Measurements from ENCODE around the gene PCDHAC2.

Gene PCDHAC2

GRCh38 chr5:140977003-140977402, 10.7 kb downstream of the PCDHAC2 start:
- Histone ChIP-seq H2AFZ (ENCODE audit: low read depth, low read length, severe bottlenecking) (no peak overlapping the region), H3K4me2 (ENCODE audit: low read depth, low read length, poor library complexity, severe bottlenecking) (no peak overlapping the region), H4K20me1 (ENCODE audit: low read depth, low read length) (no peaks in the 10 kb centered on the region), H3K9me2 (replicated peaks; ENCODE audit: insufficient read depth, low read length) (no peaks in the 10 kb centered on the region), H3K79me2 (ENCODE audit: insufficient read depth, low read length) (no peaks in the 10 kb centered on the region), H3K9ac (ENCODE audit: low read length) (no peak overlapping the region), H3K27me3 (ENCODE audit: low read length) (no peaks in the 10 kb centered on the region), H3F3A (ENCODE audit: insufficient read depth) (no peaks in the 10 kb centered on the region), H3K36me3 (ENCODE audit: low read length) (no peaks in the 10 kb centered on the region), H3K4me3 (ENCODE audit: insufficient read depth, low read length, poor library complexity, severe bottlenecking) (no peak overlapping the region), H3K27ac (ENCODE audit: low read depth, low read length) (no peak overlapping the region), H3K9me3 (ENCODE audit: insufficient read depth, low read length) (no peaks in the 10 kb centered on the region)
- TF ChIP-seq CTCF (IDR thresholded peaks at IDR 0.05; ENCODE audit: insufficient read depth, low read length, poor library complexity, severe bottlenecking) (no peak), EZH2phosphoT487 (conservative IDR thresholded peaks at IDR 0.05; ENCODE audit: low read length) (no peak)

GRCh38 chr5:140978260-140978659, 12.0 kb downstream of the PCDHAC2 start:
- Histone ChIP-seq H4K20me1 (ENCODE audit: low read depth, low read length) (no peaks in the 10 kb centered on the region), H2AFZ (ENCODE audit: low read depth, low read length, severe bottlenecking) (no peak overlapping the region), H3K79me2 (ENCODE audit: insufficient read depth, low read length) (no peaks in the 10 kb centered on the region), H3F3A (ENCODE audit: insufficient read depth) (no peaks in the 10 kb centered on the region), H3K27me3 (ENCODE audit: low read length) (no peaks in the 10 kb centered on the region), H3K4me2 (ENCODE audit: low read depth, low read length, poor library complexity, severe bottlenecking) (no peak overlapping the region), H3K9me2 (replicated peaks; ENCODE audit: insufficient read depth, low read length) (no peaks in the 10 kb centered on the region), H3K9ac (ENCODE audit: low read length) (no peak overlapping the region), H3K36me3 (ENCODE audit: low read length) (no peaks in the 10 kb centered on the region), H3K4me3 (ENCODE audit: insufficient read depth, low read length, poor library complexity, severe bottlenecking) (no peak overlapping the region), H3K9me3 (ENCODE audit: insufficient read depth, low read length) (no peaks in the 10 kb centered on the region), H3K27ac (ENCODE audit: low read depth, low read length) (no peak overlapping the region)
- TF ChIP-seq EZH2phosphoT487 (conservative IDR thresholded peaks at IDR 0.05; ENCODE audit: low read length) (no peak), CTCF (IDR thresholded peaks at IDR 0.05; ENCODE audit: insufficient read depth, low read length, poor library complexity, severe bottlenecking) (no peak)

GRCh38 chr5:140978983-140979382, 12.7 kb downstream of the PCDHAC2 start:
- Histone ChIP-seq H3K9me3 (ENCODE audit: insufficient read depth, low read length) (no peaks in the 10 kb centered on the region), H3K27ac (ENCODE audit: low read depth, low read length) (no peak overlapping the region), H3K4me2 (ENCODE audit: low read depth, low read length, poor library complexity, severe bottlenecking) (no peak overlapping the region), H3K9ac (ENCODE audit: low read length) (no peak overlapping the region), H3K79me2 (ENCODE audit: insufficient read depth, low read length) (no peaks in the 10 kb centered on the region), H3K27me3 (ENCODE audit: low read length) (no peaks in the 10 kb centered on the region), H3K9me2 (replicated peaks; ENCODE audit: insufficient read depth, low read length) (no peaks in the 10 kb centered on the region), H4K20me1 (ENCODE audit: low read depth, low read length) (no peaks in the 10 kb centered on the region), H3K36me3 (ENCODE audit: low read length) (no peaks in the 10 kb centered on the region), H3K4me3 (ENCODE audit: insufficient read depth, low read length, poor library complexity, severe bottlenecking) (no peak overlapping the region), H2AFZ (ENCODE audit: low read depth, low read length, severe bottlenecking) (no peak overlapping the region), H3F3A (ENCODE audit: insufficient read depth) (no peaks in the 10 kb centered on the region)
- no peak for TF ChIP-seq CTCF (IDR thresholded peaks at IDR 0.05; ENCODE audit: insufficient read depth, low read length, poor library complexity, severe bottlenecking)
- no peak for TF ChIP-seq EZH2phosphoT487 (conservative IDR thresholded peaks at IDR 0.05; ENCODE audit: low read length)

All from SU-DHL-6 (cell line).